ENCODE results near the gene NFAT5. TPM values are rescaled to one million over a fixed set of nuclear protein-coding genes. Genes with fewer than 3 reads are reported as not detected.
"Not testable (repeated sequence)": the region's sequence is repeated elsewhere in the genome, so short reads cannot be mapped to it uniquely, and the experiment has no call there.

Gene NFAT5
- total and polyA plus RNA-seq, 7 donors: 1.6 to 27.9 (median 18.8) TPM

DNA sequence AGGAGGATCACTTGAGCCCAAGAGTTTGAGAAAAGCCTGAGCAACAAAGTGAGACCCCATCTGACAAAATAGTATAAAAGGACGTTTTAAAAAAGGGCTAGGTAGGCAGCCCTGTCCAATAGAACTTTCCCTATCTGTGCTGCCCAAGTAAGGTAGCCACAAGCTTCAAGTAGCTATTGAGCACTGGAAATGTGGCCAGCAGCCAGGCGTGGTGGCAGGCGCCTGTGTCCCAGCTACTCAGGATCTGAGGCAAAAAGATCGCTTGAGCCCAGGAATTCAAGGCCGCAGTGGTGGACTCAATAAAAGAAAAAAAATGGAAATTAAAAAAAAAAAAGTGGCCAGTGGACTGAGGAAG is 162.1 kb downstream of the NFAT5 start:
- peaks cover 0 to 11% of the 10 kb centered on the region in 2 donors for H3K36me3 ChIP-seq (ENCODE audit: insufficient read depth in 1 of 2, low read depth in 1 of 2)
- WGBS, 3 donors: 69 to 90% (median 73%) methylated on average over 5 of the region's 5 CpGs
- TF ChIP-seq, protein P1, sequence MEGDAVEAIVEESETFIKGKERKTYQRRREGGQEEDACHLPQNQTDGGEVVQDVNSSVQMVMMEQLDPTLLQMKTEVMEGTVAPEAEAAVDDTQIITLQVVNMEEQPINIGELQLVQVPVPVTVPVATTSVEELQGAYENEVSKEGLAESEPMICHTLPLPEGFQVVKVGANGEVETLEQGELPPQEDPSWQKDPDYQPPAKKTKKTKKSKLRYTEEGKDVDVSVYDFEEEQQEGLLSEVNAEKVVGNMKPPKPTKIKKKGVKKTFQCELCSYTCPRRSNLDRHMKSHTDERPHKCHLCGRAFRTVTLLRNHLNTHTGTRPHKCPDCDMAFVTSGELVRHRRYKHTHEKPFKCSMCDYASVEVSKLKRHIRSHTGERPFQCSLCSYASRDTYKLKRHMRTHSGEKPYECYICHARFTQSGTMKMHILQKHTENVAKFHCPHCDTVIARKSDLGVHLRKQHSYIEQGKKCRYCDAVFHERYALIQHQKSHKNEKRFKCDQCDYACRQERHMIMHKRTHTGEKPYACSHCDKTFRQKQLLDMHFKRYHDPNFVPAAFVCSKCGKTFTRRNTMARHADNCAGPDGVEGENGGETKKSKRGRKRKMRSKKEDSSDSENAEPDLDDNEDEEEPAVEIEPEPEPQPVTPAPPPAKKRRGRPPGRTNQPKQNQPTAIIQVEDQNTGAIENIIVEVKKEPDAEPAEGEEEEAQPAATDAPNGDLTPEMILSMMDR (IDR thresholded peaks at IDR 0.05): no peak
- H3K27ac ChIP-seq: peak overlapping the region; percentile 80
- peak overlapping the region; percentile 78 for H3K4me3 ChIP-seq
- DNase-seq (no peak), ATAC-seq (no peak)
- H3K4me1 ChIP-seq: peaks cover 18% of the 10 kb centered on the region
- no peaks in the 10 kb centered on the region for H3K27me3 ChIP-seq (ENCODE audit: insufficient read depth in 3 of 3, low read length in 2 of 3)
- intact Hi-C loops (cut with DNase I): no loop called here
- H3K9me3 ChIP-seq: no peaks in the 10 kb centered on the region

GRCh38 chr16:69729030-69729429 is 163.3 kb downstream of the NFAT5 start:
- ATAC-seq; H3K4me3 ChIP-seq; intact Hi-C loops (cut with DNase I); H3K27me3 ChIP-seq (ENCODE audit: insufficient read depth in 3 of 3, low read length in 2 of 3); DNase-seq; H3K9me3 ChIP-seq; H3K36me3 ChIP-seq (ENCODE audit: insufficient read depth in 1 of 2, low read depth in 1 of 2): not testable (repeated sequence)
- Histone ChIP-seq H3K4me1 (peaks cover 18% of the 10 kb centered on the region), H3K27ac (peak overlapping the region; percentile 80)
- 76 to 91% (median 78%) methylated on average over 4 of the region's 4 CpGs for WGBS, 3 donors

GRCh38 chr16:69731280-69731679 is 165.5 kb downstream of the NFAT5 start:
- H3K36me3 ChIP-seq (ENCODE audit: insufficient read depth in 1 of 2, low read depth in 1 of 2); H3K4me3 ChIP-seq; H3K27me3 ChIP-seq (ENCODE audit: insufficient read depth in 3 of 3, low read length in 2 of 3); H3K4me1 ChIP-seq; intact Hi-C loops (cut with DNase I); DNase-seq; H3K27ac ChIP-seq; H3K9me3 ChIP-seq; ATAC-seq: not testable (repeated sequence)
- WGBS, 3 donors: 76 to 90% (median 80%) methylated on average over 5 of the region's 5 CpGs

DNA sequence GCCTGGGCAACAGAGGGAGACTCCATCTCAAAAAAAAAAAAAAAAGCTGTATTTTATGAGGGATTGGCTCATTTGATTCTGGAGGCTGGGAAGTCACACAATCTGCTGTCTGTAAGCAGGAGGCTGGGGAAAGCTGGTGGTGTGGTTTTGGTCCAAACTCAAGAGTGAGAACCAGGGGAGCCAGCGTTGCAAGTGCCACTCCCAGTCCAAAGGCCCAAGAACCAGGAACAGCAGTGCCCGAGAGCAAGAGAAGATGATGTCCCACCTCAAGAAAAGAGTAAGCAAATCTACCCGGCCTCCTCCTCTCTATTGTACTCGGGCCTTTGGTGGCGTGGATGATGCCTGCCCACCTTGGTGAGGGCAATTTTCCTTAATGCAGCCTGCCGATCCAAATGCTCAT is 166.3 kb downstream of the NFAT5 start:
- ATAC-seq (no peak), DNase-seq (no peak)
- Histone ChIP-seq H3K4me3 (no peak overlapping the region), H3K4me1 (peaks cover 7% of the 10 kb centered on the region), H3K27me3 (ENCODE audit: insufficient read depth in 3 of 3, low read length in 2 of 3) (no peaks in the 10 kb centered on the region), H3K9me3 (no peaks in the 10 kb centered on the region), H3K27ac (no peak overlapping the region), H3K36me3 (ENCODE audit: insufficient read depth in 1 of 2, low read depth in 1 of 2) (no peaks in the 10 kb centered on the region)
- TF ChIP-seq, protein P1 (IDR thresholded peaks at IDR 0.05): no peak
- WGBS, 3 donors: 90 to 93% (median 93%) methylated on average over 6 of the region's 6 CpGs
- intact Hi-C loops (cut with DNase I): no loop called here

- no peak overlapping the region for H3K27ac ChIP-seq
- no peaks in the 10 kb centered on the region for H3K9me3 ChIP-seq
- intact Hi-C loops (cut with DNase I): no loop called here
- H3K4me1 ChIP-seq: no peaks in the 10 kb centered on the region
- peaks cover 2 to 73% of the 10 kb centered on the region in 2 donors for H3K36me3 ChIP-seq (ENCODE audit: insufficient read depth in 1 of 2, low read depth in 1 of 2)
- TF ChIP-seq, protein P1 (IDR thresholded peaks at IDR 0.05): no peak
- ATAC-seq (peak in 2 of 4 donors; percentile 27 to 35), DNase-seq (no peak)
- no peak overlapping the region for H3K4me3 ChIP-seq
- no peaks in the 10 kb centered on the region for H3K27me3 ChIP-seq (ENCODE audit: insufficient read depth in 3 of 3, low read length in 2 of 3)
- 62 to 67% (median 65%) methylated on average over 8 of the region's 8 CpGs for WGBS, 3 donors
Observed at GRCh38 chr16:69741519-69741918, 175.8 kb downstream of the NFAT5 start.

All from psoas muscle (tissue), 8 donors.